HepG2 (cell line): ENCODE results near the gene EIF5B. TPM values are rescaled to one million over a fixed set of nuclear protein-coding genes. Genes with fewer than 3 reads are reported as not detected.

Source experiments
- CBFB ChIP-seq: sonication (generic); formaldehyde crosslinking; IDR thresholded peaks from 2 replicates; pipeline ENCODE4 v1.4.0; 2020; ENCODE audit warnings: missing genetic modification reagents
- DRAP1 ChIP-seq: IDR thresholded peaks from 2 replicates; pipeline ENCODE4 v1.6.1; 2016; ENCODE audit warnings: missing genetic modification reagents, missing compliant biosample characterization
- EEA1 ChIP-seq: sonication (generic); formaldehyde crosslinking; IDR thresholded peaks from 2 replicates; pipeline ENCODE4 v1.5.1; 2020; ENCODE audit warnings: mild to moderate bottlenecking, missing genetic modification reagents, borderline replicate concordance
- GFI1 ChIP-seq: sonication (generic); formaldehyde crosslinking; IDR thresholded peaks from 2 replicates; pipeline ENCODE4 v1.5.0; 2020; ENCODE audit warnings: missing genetic modification reagents, mild to moderate bottlenecking, borderline replicate concordance
- HDAC1 ChIP-seq: sonication (generic); formaldehyde crosslinking; IDR thresholded peaks from 2 replicates; pipeline ENCODE4 v1.5.1; 2020; ENCODE audit warnings: mild to moderate bottlenecking, missing genetic modification reagents
- HOXA9 ChIP-seq: sonication (generic); formaldehyde crosslinking; IDR thresholded peaks from 2 replicates; pipeline ENCODE4 v1.8.1; 2022; ENCODE audit warnings: missing genetic modification reagents, mild to moderate bottlenecking, moderate library complexity, borderline replicate concordance
- JUNB ChIP-seq: sonication (generic); formaldehyde crosslinking; IDR thresholded peaks from 2 replicates; pipeline ENCODE4 v1.8.0; 2022; ENCODE audit warnings: missing genetic modification reagents, mild to moderate bottlenecking, borderline replicate concordance
- MYNN ChIP-seq: sonication (generic); formaldehyde crosslinking; IDR thresholded peaks from 2 replicates; pipeline ENCODE4 v1.4.0; 2020; ENCODE audit warnings: mild to moderate bottlenecking, low read depth, missing genetic modification reagents
- PRPF4 ChIP-seq: fragments of 200-400 bp; formaldehyde crosslinking; IDR thresholded peaks from 2 replicates; pipeline ENCODE4 v1.6.1; 2016; ENCODE audit warnings: low read length, low read depth; ENCODE audit not compliant: poor library complexity, severe bottlenecking
- ZBTB4 ChIP-seq: sonication (generic); formaldehyde crosslinking; IDR thresholded peaks from 2 replicates; pipeline ENCODE4 v1.4.0; 2020; ENCODE audit warnings: missing genetic modification reagents, mild to moderate bottlenecking, borderline replicate concordance
- ZEB1 ChIP-seq: IDR thresholded peaks from 2 replicates; pipeline ENCODE4 v1.6.1; 2012; ENCODE audit warnings: mild to moderate bottlenecking, low read depth, inconsistent platforms; ENCODE audit not compliant: insufficient replicate concordance
- ZFY ChIP-seq: sonication (generic); formaldehyde crosslinking; IDR thresholded peaks from 2 replicates; pipeline ENCODE4 v1.4.0; 2020; ENCODE audit warnings: missing genetic modification reagents
- ZNF121 ChIP-seq: sonication (generic); formaldehyde crosslinking; IDR thresholded peaks from 2 replicates; pipeline ENCODE4 v1.5.0; 2020; ENCODE audit warnings: mild to moderate bottlenecking, missing genetic modification reagents
- ZSCAN31 ChIP-seq: sonication (generic); formaldehyde crosslinking; IDR thresholded peaks from 2 replicates; pipeline ENCODE4 v1.5.0; 2020; ENCODE audit warnings: low read depth, mild to moderate bottlenecking, missing genetic modification reagents
- polyA plus RNA-seq, 8 experiments: library from polyadenylated mRNA; depleted of rRNA in 3 of 8; stranded (reverse) in 7 of 8; unstranded in 1 of 8; fragments of >200 nt; fragmentation: Illumina TruSeq in 4 of 8; extraction: Trizol in 4 of 8; gene quantifications; 2 replicates each; pipeline versions ENCODE4 v1.2.1 to v1.2.3, GENCODE V29; 2011 to 2016; ENCODE audit warnings: low read depth in 4 of 8, missing spikeins in 1 of 8, mixed read lengths in 1 of 8; ENCODE audit not compliant: insufficient read depth in 1 of 8
- total RNA-seq, 5 experiments: library from RNA; depleted of rRNA; stranded (reverse); fragments of >200 nt; fragmentation: Illumina TruSeq; extraction: Trizol; gene quantifications; 2 replicates each; pipeline ENCODE4 v1.2.3, GENCODE V29; 2016; ENCODE audit warnings: low read depth in 1 of 5
- TF ChIP-seq, protein P1 (sequence below): sonication (generic); formaldehyde crosslinking; IDR thresholded peaks from 2 replicates; pipeline ENCODE4 v1.4.0; 2020; ENCODE audit warnings: mild to moderate bottlenecking, missing genetic modification reagents, borderline replicate concordance
- TF ChIP-seq, protein P2 (sequence below): sonication (generic); formaldehyde crosslinking; IDR thresholded peaks from 2 replicates; pipeline ENCODE4 v1.4.0; 2020; ENCODE audit warnings: missing genetic modification reagents, borderline replicate concordance
- TF ChIP-seq, protein P3 (sequence below): sonication (generic); formaldehyde crosslinking; IDR thresholded peaks from 2 replicates; pipeline ENCODE4 v1.4.0; 2020; ENCODE audit warnings: missing genetic modification reagents

Gene EIF5B
- total and polyA plus RNA-seq, 2 of the 13 experiments (the other 11 are each of a cell fraction or from before 2014, with no cell fraction given) = 8.8 to 32.1 TPM

DNA sequence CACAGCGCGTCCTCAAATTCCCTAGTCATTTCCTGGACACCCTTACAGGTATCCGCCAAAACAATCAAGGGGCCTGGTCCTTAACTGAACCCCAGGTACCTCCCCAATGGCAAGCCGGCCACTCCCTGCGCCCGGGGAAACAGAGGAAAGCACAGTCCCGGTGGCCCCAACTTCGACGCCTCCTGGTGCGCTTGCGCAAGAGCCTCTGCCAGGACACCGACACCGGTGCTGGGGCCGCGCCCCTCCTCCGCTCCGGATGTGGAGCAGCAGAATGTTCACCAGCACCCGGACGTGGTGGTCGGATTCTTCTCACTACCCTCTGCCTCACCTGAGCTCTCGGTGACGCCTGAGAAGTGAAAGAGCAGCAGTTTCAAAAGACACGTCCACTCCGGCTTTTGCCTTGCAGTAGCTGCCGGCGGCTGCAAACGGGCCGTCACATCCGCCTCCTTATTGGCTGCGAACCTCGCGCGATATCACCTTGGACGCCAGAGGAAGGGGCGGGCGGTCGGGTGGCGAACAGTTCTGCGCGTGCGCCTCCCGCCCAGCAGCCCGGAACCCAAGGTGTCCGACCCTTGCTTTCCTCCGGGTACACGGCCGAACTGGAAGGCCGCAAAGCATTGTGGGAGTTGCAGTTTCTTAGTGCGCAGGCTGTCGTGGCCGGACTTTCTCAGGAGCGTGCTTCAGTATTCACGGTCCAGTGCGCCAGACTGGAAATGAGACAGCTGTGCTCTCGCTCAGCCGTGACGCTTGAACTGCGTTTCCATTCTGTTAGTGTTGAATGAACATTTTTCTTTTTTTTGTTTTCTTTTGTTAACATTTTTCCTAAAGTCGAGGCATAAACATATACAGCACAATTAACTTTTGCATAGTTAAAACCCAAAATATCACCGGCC is 1.0 kb upstream of the EIF5B start, which contains the start of gene TXNDC9 (continued):
- TF ChIP-seq, protein P1, sequence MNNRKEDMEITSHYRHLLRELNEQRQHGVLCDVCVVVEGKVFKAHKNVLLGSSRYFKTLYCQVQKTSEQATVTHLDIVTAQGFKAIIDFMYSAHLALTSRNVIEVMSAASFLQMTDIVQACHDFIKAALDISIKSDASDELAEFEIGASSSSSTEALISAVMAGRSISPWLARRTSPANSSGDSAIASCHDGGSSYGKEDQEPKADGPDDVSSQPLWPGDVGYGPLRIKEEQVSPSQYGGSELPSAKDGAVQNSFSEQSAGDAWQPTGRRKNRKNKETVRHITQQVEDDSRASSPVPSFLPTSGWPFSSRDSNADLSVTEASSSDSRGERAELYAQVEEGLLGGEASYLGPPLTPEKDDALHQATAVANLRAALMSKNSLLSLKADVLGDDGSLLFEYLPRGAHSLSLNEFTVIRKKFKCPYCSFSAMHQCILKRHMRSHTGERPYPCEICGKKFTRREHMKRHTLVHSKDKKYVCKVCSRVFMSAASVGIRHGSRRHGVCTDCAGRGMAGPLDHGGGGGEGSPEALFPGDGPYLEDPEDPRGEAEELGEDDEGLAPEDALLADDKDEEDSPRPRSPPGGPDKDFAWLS = no peak
- TF ChIP-seq, protein P2, sequence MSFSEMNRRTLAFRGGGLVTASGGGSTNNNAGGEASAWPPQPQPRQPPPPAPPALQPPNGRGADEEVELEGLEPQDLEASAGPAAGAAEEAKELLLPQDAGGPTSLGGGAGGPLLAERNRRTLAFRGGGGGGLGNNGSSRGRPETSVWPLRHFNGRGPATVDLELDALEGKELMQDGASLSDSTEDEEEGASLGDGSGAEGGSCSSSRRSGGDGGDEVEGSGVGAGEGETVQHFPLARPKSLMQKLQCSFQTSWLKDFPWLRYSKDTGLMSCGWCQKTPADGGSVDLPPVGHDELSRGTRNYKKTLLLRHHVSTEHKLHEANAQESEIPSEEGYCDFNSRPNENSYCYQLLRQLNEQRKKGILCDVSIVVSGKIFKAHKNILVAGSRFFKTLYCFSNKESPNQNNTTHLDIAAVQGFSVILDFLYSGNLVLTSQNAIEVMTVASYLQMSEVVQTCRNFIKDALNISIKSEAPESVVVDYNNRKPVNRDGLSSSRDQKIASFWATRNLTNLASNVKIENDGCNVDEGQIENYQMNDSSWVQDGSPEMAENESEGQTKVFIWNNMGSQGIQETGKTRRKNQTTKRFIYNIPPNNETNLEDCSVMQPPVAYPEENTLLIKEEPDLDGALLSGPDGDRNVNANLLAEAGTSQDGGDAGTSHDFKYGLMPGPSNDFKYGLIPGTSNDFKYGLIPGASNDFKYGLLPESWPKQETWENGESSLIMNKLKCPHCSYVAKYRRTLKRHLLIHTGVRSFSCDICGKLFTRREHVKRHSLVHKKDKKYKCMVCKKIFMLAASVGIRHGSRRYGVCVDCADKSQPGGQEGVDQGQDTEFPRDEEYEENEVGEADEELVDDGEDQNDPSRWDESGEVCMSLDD (CRISPR knock-in tag) = 0 out of 2 replicates have a peak, but pooled peaks have one; percentile 25
- TF ChIP-seq HDAC1 (CRISPR knock-in tag) (peak; percentile 88), ZBTB4 (CRISPR knock-in tag) (peak; percentile 98; the same call in 1 of the 2 replicates), JUNB (no peak), ZNF121 (CRISPR knock-in tag) (peak; percentile 50; the same call in 1 of the 2 replicates), ZFY (CRISPR knock-in tag) (peak; percentile 97), HOXA9 (CRISPR knock-in tag) (no peak), CBFB (CRISPR knock-in tag) (peak; percentile 93), MYNN (0 out of 2 replicates have a peak, but pooled peaks have one; percentile 81), ZSCAN31 (CRISPR knock-in tag) (peak; percentile 81), DRAP1 (CRISPR knock-in tag) (peak; percentile 95), EEA1 (CRISPR knock-in tag) (peak; percentile 83; the same call in 1 of the 2 replicates), ZEB1 (peak; percentile 56), GFI1 (CRISPR knock-in tag) (peak; percentile 62; the same call in 1 of the 2 replicates), PRPF4 (no peak)
- TF ChIP-seq, protein P3, sequence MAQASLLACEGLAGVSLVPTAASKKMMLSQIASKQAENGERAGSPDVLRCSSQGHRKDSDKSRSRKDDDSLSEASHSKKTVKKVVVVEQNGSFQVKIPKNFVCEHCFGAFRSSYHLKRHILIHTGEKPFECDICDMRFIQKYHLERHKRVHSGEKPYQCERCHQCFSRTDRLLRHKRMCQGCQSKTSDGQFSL = no peak; the same call in 1 of the 2 replicates
